Lower leg skin (tissue), 3 donors: Measurements from ENCODE around the gene ZNF440.

ENCODE experiments used
- POLR2A ChIP-seq, 2 donors: fragments of 450-650 bp; IDR thresholded peaks; one replicate each; pipeline ENCODE4 v1.6.1; 2016 to 2017; ENCODE audit warnings: antibody characterized with exemption in 2 of 2, mild to moderate bottlenecking in 1 of 2, moderate library complexity in 1 of 2
- TF ChIP-seq, protein P1 (sequence below), 3 donors: fragments of 450-650 bp; IDR thresholded peaks; one replicate each; pipeline ENCODE4 v1.5.1; 2016; ENCODE audit warnings: antibody characterized with exemption in 3 of 3, mild to moderate bottlenecking in 3 of 3, moderate library complexity in 2 of 3

DNA sequence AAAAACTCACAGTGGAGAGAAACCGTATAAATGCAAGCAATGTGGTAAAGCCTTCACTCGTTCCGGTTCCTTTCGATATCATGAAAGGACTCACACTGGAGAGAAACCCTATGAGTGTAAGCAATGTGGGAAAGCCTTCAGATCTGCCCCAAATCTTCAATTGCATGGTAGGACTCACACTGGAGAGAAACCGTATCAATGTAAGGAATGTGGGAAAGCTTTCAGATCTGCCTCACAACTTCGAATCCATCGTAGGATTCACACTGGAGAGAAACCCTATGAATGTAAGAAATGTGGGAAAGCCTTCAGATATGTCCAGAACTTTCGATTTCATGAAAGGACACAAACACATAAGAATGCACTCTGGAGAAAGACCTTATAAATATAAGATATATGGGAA lies 54.1 kb downstream of the ZNF440 start:
- TF ChIP-seq, protein P1, sequence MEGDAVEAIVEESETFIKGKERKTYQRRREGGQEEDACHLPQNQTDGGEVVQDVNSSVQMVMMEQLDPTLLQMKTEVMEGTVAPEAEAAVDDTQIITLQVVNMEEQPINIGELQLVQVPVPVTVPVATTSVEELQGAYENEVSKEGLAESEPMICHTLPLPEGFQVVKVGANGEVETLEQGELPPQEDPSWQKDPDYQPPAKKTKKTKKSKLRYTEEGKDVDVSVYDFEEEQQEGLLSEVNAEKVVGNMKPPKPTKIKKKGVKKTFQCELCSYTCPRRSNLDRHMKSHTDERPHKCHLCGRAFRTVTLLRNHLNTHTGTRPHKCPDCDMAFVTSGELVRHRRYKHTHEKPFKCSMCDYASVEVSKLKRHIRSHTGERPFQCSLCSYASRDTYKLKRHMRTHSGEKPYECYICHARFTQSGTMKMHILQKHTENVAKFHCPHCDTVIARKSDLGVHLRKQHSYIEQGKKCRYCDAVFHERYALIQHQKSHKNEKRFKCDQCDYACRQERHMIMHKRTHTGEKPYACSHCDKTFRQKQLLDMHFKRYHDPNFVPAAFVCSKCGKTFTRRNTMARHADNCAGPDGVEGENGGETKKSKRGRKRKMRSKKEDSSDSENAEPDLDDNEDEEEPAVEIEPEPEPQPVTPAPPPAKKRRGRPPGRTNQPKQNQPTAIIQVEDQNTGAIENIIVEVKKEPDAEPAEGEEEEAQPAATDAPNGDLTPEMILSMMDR (IDR thresholded peaks at IDR 0.05), result no peak
- TF ChIP-seq POLR2A (IDR thresholded peaks at IDR 0.05), result no peak
